NCI-H2029 treated with DMSO at 0.1 percent for 48 hours (cell line): ENCODE measurements around the gene PHACTR2.
"Not testable (repeated sequence)": the region's sequence is repeated elsewhere in the genome, so short reads cannot be mapped to it uniquely, and the experiment has no call there.

ENCODE experiments used
- DNase-seq: peaks from one replicate; lab custom pipeline; 2025; lab: John Stamatoyannopoulos, UW

The PHACTR2 gene

DNA sequence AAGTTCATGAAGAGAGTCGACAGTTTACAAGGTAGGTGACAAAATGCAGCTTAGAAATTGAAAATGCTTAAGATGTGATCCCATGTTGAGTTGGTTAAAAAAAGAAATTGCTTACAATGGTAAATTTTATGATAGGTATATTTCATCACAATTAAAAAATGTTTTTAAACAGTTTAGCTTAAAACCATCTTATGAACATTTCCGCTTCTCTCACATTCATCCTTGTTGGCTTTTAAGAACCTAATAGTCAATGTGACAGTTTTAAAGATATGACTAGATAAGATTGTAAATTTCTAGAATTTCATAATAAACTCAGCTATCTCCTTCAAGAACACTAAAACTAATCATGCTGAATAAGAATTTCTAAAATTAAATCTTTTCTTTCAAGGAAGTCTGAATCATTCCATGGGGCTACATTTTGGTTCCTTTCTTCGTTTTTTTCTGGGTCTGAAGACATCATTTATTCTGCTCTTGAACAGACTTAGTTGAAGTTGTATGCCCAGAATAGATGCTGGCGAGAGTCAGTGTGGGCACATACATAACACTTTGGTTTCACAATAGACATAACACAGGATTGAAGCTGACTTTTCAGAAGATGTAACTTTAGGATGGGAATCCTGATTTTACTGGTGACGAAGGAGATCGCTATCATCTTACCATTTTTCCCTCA, 129.5 kb downstream of the PHACTR2 start:
- DNase-seq, result no peak

DNA sequence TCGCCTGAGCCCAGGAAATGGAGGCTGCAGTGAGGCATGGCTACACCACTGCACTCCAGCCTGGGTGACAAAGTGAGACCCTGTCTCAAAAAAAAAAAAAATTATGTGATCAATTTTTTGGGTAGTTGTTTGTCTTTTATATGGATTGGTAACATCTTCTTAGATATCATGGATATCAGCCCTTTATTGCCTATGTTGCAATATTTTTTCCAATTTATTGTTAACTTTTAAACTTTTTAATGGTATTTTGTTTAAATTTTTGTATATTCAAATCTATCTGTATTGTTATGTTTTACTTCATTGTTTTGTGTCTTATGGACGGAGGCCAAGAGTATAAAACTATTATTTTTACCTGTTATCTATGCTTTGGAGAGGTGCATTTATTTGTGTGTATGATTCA, 133.0 kb downstream of the PHACTR2 start:
- DNase-seq, result no peak

DNA sequence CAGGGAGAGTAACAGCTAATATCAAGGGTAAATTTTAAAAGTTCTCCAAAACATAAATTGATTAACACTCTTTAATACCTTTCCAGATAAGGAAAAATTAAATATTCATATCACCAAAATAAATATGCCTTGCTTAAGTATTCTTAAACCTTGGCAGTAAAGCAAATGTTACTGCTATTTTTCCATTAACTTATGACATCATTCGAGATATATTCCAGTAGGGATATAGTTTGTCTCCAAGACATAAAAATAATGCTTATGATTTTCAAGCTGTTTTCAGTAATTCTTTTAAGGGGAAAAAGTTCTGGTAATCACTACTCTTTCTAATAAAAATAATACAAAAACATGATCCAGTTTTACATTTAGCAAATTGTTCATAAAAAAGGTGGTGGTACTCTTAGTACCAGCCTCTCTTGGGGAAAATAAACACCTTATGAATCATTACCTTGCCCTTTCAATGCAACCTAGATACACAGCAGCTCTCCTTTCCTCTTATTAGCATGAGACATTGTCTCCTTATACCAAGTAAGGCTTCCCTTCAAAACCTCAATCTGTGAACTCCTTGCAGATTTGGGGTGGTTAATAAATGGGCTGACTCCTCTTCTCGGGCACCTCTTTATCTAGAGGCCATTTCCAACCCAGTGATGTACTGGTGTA, 133.9 kb downstream of the PHACTR2 start:
- no peak for DNase-seq

DNA sequence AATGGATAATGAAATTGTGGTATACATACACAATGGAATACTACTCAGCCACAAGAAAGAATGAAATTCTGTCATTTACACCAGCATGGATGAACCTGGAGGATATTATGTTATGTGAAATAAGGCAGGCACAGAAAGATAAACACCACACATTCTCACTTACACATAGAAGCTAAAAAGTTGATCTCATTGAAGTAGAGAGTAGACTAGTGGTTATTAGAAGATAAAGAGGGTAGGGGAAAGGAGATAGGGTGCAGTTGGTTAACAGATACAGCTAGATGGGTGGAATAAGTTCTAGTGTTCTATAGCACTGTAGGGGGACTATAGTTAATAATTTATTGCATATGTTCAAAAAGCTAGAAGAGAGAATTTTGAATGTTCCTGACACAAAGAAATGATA, 139.9 kb downstream of the PHACTR2 start:
- no peak for DNase-seq

DNA sequence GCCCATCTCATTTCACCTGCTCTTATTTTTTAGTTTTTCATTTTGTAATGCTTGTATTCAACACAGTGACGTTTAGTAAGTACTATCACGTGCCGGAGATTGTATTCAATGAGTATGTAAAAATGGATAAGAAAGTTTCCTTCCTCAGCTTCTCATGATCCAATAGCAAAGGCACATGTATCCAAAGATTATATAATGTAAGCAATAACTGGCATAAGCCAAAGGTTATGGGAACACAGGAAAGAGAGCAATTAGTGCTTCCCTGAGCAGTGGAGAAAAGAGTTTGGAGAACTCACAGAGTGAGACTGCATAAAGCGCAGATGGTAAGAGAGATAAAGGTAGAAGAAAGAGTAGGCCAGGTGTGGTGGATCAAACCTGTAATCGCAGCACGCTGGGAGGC, 143.6 kb downstream of the PHACTR2 start:
- no peak for DNase-seq

DNA sequence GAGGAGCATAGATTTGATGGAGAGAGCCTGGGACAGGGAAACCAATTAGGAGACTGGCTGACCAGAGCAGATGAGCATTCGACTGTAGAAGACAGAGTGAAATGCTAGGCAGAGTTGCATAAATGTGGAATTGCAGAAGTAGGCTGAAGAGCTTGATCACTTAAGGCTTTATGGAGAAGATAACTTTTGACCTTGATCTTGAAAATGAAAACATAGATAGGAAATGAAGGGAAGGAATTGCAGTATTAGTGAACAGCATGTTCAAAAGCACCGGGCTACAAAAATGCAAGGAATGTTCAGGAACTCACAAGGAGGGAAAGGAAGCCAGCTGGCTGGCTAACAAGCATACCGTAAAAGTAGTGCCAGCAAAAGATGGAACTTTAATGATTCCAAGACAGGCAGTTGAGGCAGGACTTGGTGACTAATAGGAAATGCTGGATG, 144.8 kb downstream of the PHACTR2 start:
- DNase-seq, result no peak

DNA sequence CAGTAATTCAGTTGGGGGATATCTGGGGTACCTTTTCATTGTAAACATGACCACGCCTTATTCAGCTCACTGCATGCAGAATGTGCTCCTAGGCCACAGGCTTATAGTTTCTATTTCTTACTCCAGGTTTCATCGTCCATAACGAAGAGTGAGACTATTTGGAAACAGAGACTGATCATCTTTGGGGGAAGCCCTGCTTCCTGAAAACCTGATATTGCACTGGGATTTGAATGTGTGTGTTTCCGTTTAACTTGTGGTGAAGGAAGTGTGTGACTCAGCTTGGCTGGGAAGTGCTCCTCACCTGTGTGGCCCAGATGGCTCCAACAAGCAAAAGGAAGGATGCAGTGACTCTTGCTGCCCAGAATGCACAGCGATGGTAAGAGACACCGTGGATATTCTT, 145.8 kb downstream of the PHACTR2 start:
- no peak for DNase-seq

DNA sequence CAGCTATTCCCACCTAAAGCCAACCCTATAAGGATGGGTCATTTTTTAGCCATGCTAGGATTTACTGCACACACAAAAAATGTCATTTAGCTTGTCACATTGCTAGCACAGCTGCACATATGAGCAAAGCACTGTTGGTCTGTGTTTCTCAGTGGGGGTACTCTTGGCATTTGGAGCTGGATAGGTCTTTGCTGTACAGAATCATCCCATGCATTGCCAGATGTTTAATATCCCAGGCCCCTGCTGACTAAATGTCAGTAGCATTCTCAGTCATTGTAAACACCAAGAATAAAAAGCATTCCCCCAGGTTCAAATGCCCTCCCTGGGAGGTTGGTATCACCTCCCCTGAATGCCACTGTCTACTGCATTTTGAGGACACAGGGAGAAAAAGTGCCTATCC, 150.8 kb downstream of the PHACTR2 start:
- no peak for DNase-seq

DNA sequence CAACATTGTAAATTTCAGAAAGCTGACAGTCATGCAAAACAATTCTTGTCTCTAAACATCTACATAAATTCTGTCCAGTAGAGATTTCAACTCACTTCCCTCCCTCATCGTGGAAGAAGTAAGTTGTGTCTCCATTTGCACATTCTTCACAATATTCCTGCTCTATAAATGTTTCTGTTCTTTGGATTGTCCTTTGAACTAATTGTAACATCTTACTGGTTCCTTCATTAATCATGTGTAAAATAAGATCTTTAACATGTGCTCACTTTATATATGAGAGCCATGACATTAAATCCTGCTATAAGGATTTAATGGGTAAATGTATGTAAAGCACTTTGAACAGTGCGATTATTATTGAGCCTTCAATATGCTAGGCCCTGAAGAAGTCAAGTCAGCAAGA, 158.4 kb downstream of the PHACTR2 start:
- DNase-seq, result no peak

DNA sequence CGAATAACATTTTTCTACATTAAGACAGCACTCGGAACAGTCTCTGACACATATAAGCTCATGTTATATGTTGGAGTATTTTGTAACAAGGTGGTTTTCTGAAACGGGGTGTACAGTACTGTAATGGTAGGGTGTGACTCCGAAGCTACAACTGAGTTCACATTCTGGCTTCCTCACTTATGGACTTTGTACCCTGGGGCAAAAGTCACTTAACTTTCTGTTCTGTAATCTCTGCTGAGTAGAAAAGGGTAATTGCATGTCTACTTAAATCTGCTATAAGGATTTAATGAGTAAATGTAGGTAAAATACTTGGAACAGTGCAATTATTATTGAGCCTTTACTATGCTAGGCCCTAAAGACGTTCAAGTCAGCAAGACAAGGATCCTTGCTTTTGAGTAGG, 160.6 kb downstream of the PHACTR2 start:
- DNase-seq, result no peak

DNA sequence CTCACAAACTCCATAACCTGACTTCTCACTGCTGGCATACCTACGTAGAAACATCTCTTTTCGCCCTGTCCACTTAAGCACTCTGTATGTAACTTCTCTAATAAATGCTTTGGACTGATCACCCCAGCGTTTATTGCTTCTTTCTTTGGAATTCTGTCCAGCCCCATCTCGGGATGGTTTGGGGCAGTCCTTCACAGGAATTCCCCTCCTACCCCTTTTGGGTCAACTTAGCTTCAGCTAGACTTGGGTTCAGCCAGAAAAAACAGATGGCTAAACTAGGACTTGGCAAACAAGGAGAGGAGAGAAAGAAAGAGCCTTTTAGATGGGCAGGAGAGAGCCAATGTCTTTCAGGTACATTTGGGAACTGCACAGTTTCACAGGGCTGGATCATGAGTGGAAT, 161.4 kb downstream of the PHACTR2 start:
- no peak for DNase-seq

DNA sequence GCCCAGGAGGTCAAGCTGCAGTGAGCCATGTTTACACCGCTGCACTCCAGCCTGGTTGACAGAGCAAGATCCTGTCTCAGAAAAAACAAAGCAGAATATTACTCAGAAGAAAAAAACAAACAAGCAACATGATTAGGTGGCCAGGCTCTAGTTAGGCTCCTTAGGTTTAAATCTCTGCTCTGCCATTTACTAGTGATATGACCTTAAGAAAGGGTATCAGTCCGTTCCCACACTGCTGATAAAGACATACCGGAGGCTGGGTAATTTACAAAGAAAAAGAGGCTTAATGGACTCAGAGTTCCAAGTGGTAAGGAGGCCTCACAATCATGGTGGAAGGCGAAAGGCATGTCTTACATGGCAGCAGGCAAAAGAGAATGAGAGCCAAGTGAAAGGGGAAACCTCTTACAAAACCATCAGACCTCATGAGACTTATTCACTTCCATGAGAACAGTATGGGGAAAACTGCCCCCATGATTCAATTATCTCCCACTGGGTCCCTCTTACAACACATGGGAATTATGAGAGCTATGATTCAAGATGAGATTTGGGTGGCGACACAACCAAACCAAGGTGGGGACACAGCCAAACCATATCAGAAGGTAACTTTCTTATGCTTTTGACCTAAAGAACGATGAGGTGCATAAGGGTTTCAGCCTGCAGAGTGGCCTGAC, 163.0 kb downstream of the PHACTR2 start:
- DNase-seq, result no peak

DNA sequence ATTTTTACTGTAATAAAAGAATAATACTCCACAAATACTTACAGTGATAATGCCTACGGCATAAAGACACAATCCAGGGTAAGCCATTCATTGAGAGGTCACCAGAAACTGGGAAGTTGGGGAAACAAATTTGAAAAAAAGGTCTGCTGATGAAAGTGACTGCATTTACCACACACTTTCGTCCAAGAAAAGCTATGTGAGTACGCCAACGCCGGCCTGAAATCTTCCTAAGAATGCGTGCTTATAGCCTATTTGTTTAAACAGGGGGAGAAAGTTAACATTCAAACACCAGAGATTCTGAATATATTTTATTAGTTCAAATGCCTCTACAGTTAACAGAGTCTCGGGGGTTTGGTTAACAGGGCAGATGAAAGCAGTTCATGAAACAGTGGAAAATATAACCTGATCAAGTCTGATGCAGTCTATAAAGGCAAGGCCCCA, 164.7 kb downstream of the PHACTR2 start:
- no peak for DNase-seq

DNA sequence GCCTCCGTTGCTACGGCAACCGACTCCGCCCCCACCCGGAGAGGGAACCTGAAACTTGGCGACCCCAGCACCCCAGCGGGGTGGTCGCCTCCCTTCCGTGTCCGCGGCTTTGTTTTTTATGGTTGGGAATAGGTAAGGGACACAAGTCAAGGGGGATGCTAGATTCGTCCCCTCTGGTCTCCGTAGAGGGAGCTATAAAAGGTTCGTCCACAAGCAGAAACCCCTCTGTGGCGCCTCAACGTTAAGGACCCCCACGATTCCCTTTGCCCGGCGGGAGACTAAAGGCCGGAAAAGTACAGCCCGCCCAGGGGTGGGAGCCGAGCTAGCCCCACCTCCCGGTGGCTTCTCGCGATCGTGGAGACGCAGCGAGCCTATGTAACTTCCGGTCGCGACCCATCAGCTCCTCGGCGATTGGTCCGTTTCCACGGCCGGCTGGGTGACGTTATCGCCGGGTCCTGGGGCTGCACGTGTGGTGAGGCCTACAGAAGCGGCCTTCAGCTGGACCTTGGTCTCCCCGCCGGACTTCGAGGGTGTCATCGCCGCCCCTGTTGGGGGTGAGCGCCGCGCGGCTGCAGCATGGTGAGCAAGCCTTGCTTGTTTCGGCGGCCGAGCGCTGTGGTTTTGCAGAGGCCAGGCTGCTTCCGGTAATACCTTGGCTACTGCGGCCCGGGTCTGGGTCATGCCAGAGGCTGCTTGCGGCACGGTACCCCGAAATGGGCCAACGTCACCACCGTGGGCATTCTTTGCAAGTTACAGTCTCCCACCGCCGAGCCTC, 165.3 kb downstream of the PHACTR2 start, which contains the start of gene LTV1:
LTV1 (plus strand) TSS at position 437 of the 775 bp plus-strand sequence; CDS start at position 577, 140 bp downstream.
- peak; percentile 57 for DNase-seq

DNA sequence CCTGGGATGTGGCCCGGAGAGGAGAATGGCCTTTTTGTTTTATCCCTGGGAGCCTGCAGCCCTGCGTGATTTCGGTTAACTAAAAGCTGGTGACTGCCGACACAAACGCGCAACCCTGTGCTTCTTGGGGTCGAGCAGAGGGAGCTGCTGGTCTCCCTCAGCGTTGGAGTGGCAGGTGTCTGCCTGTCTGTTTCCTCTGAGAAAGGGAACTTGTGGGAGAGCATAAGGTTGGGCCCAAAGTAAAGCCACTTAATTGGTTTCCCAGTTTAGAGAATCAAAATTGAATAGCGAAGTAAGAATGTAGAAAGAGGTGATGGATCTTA, 165.9 kb downstream of the PHACTR2 start:
- DNase-seq, result no peak

DNA sequence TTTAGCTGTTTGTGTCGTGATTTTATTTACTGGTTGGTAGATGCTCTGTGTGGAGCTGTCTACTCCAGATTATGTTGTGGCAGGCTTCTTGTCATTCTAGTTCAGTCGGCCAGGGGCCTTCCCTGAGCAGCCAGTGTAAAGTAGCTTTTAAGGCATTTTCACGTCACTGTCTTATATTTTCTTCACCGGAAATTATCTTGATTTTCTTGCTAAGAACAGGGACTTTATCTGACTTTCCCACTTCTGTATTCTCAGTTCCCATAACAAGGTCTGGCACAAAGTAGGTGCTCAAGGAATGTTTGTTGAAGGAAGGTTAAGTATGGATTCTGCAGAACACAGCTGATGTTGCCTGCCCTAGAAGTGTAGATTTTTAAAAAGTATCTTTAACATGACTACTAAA, 166.2 kb downstream of the PHACTR2 start:
- DNase-seq, result no peak

DNA sequence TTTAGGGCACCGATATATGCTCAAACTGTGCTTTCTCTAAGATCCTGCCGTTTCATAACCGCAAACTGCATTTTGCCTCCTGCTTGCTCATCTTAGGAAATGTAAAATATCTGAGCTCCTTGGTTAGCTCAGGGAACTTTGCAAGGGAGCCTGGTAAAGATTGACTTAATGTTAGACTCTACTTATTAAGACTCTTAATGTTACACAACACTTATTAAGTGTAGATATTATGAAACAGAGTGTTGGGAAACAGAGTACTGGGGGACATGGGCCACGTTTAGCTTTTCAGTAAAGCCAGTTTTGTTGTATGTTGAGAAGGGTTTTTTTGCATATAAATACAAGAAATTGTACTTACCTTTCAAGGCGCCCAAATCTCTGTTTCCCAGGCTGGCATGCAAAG, 167.3 kb downstream of the PHACTR2 start:
- no peak for DNase-seq

DNA sequence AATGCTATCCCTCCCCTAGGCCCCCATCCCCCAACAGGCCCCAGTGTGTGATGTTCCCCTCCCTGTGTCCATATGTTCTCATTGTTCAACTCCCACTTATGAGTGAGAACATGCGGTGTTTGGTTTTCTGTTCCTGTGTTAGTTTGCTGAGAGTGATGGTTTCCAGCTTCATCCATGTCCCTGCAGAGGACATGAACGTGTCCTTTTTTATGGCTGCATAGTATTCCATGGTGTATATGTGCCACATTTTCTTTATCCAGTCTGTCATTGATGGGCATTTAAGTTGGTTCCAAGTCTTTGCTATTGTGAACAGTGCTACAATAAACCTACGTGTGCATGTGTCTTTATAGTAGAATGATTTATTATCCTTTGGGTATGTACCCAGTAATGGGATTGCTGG, 173.9 kb downstream of the PHACTR2 start:
- not testable (repeated sequence) for DNase-seq

DNA sequence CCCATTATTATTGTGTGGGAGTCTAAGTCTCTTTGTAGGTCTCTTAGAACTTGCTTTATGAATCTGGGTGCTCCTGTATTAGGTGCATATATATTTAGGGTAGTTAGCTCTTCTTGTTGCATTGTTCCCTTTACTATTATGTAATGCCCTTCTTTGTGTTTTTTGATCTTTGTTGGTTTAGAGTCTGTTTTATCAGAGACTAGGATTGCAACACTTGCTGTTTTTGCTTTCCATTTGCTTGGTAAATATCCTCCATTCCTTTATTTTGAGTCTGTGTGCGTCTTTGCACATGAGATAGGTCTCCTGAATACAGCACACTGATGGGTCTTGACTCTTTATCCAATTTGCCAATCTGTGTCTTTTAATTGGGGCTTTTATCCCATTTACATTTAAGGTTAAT, 177.3 kb downstream of the PHACTR2 start:
- DNase-seq, result not testable (repeated sequence)

DNA sequence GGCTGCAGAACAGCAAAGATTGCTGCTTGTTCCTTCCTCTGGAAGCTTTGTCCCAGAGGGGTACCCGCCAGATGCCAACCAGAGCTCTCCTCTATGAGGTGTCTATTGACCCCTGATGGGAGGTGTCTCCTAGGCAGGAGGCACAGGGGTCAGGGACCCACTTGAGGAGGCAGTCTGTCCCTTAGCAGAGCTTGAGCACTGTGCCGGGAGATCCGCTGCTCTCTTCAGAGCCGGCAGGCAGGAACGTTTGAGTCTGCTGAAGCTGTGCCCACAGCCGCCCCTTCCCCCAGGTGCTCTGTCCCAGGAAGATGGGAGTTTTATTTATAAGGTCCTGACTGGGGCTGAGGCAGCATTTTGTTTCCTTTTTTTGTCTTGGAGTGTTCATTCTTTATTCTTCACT, 179.0 kb downstream of the PHACTR2 start:
- DNase-seq, result not testable (repeated sequence)

DNA sequence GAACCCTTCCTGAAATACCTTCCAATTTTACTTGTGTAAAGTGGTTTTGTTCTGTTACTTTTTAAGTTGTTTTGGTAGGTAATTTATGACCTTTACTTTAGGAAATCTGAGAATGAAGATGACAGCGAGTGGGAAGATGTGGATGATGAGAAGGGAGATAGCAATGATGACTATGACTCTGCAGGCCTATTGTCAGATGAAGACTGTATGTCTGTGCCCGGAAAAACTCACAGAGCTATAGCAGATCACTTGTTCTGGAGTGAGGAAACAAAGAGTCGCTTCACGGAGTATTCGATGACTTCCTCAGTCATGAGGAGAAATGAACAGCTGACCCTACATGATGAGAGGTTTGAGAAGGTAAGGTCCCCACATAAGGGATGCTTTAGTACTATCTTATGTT, 179.9 kb downstream of the PHACTR2 start:
- DNase-seq, result no peak

DNA sequence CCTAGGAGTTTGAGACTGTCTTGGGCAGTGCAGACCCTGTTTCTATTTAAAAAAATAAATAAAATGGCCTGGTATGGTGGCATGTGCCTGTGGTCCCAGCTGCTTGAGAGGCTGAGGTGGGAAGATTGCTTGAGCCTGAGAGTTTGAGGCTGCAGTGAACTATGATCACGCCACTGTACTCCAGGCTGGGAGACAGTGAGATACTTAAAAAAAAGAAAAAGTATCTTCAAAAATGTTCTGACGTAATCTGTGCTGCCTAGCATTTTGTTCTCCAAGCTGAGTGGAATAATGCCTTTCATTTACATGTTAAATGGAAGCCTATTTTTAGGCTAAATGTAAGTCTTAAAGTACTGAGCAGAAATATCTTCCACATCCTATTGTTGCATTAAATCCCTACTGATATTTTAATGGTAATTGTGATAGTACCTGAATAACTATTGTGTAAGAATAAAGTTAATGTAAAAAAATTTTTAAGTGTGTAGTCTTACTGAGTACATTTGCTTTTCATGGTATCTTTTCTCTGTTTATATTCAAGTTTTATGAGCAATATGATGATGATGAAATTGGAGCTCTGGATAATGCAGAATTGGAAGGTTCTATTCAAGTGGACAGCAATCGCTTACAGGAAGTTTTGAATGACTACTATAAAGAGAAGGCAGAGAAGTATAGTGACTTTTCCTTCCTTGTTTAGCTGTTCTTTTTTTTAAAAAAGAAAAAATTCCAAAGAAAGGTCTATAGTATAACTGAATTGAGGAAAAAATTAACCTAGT, 182.3 kb downstream of the PHACTR2 start:
- no peak for DNase-seq
